HCT116 (cell line): ENCODE measurements around the gene GH2.

ENCODE experiments used
- POLR2A ChIP-seq: IDR thresholded peaks from 2 replicates; pipeline ENCODE4 v1.7.0; 2011; ENCODE audit warnings: borderline replicate concordance; ENCODE audit not compliant: insufficient read depth, insufficient read length; ENCODE audit errors: extremely low read depth
- RAD21 ChIP-seq: IDR thresholded peaks from 2 replicates; pipeline ENCODE4 v1.6.1; 2012; ENCODE audit warnings: low read depth, mild to moderate bottlenecking
- ZNF274 ChIP-seq: fragments of 200-500 bp; sonication (Bioruptor generic); IDR thresholded peaks from 2 replicates; pipeline ENCODE4 v1.6.1; 2014; ENCODE audit warnings: mild to moderate bottlenecking, low read depth, low read length, inconsistent platforms
- TF ChIP-seq, protein P1 (sequence below), 3 experiments: fragments of 200-600 bp in 1 of 3; sonication (generic) in 1 of 3; IDR thresholded peaks in 2 of 3; conservative IDR thresholded peaks in 1 of 3; 2 replicates each; pipeline ENCODE4 v1.5.1; 2012 to 2017; ENCODE audit warnings: low read depth in 2 of 3, low read length in 2 of 3, antibody characterized with exemption in 1 of 3, borderline replicate concordance in 1 of 3, control low read depth in 1 of 3, mild to moderate bottlenecking in 1 of 3, mixed read lengths in 1 of 3, mixed run types in 1 of 3, moderate library complexity in 1 of 3; ENCODE audit not compliant: insufficient read depth in 1 of 3

GRCh38 chr17:63833741-63834373, 47.9 kb downstream of the GH2 start:
- TF ChIP-seq, protein P1, sequence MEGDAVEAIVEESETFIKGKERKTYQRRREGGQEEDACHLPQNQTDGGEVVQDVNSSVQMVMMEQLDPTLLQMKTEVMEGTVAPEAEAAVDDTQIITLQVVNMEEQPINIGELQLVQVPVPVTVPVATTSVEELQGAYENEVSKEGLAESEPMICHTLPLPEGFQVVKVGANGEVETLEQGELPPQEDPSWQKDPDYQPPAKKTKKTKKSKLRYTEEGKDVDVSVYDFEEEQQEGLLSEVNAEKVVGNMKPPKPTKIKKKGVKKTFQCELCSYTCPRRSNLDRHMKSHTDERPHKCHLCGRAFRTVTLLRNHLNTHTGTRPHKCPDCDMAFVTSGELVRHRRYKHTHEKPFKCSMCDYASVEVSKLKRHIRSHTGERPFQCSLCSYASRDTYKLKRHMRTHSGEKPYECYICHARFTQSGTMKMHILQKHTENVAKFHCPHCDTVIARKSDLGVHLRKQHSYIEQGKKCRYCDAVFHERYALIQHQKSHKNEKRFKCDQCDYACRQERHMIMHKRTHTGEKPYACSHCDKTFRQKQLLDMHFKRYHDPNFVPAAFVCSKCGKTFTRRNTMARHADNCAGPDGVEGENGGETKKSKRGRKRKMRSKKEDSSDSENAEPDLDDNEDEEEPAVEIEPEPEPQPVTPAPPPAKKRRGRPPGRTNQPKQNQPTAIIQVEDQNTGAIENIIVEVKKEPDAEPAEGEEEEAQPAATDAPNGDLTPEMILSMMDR (IDR thresholded peaks at IDR 0.05 in 2 of 3, conservative IDR thresholded peaks at IDR 0.05 in 1 of 3; ENCODE audit: borderline replicate concordance in 1 of 3, insufficient read depth in 1 of 3, low read depth in 2 of 3, low read length in 2 of 3), result no peak
- TF ChIP-seq RAD21, result no peak
- no peak for TF ChIP-seq ZNF274
- no peak for TF ChIP-seq POLR2A
